GM12892 (cell line): Measurements from ENCODE around the gene C7orf57.

Source experiments
- POLR2A ChIP-seq: IDR thresholded peaks from 2 replicates; pipeline ENCODE4 v1.6.1; 2011; ENCODE audit warnings: low read depth, low read length, control low read depth
- POLR2AphosphoS5 ChIP-seq: IDR thresholded peaks from 2 replicates; pipeline ENCODE4 v1.6.1; 2011; ENCODE audit warnings: low read depth, low read length, control low read depth

GRCh38 chr7:48045195-48045765 is 9.9 kb downstream of the C7orf57 start:
- TF ChIP-seq POLR2AphosphoS5, result no peak
- no peak for TF ChIP-seq POLR2A
